ENCODE results near the gene NECTIN1. TPM values are rescaled to one million over a fixed set of nuclear protein-coding genes. Genes with fewer than 3 reads are reported as not detected.

NECTIN1 gene
- total RNA-seq, 1 experiment from 2014 or later = 23.8 TPM

DNA sequence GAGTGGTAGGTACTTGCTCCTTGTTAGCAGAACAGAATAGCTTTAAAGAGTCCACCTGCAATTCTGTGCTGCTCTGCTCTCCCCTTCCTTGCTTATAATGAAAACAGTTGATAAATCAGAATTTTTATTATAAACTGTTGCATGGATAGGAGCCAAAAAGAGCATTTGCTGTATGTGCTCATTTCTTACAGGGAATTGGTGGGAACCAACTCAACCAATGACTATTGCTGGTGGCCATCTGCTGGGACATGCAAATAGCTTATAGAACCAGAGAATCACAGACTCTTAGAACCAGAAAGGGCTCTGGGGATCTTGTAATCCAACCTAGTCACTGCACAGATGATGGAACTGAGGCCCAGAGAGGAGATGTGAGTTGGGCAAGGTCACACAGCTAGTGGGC lies 43.1 kb upstream of the NECTIN1 start (continued):
- TF ChIP-seq, protein P1, sequence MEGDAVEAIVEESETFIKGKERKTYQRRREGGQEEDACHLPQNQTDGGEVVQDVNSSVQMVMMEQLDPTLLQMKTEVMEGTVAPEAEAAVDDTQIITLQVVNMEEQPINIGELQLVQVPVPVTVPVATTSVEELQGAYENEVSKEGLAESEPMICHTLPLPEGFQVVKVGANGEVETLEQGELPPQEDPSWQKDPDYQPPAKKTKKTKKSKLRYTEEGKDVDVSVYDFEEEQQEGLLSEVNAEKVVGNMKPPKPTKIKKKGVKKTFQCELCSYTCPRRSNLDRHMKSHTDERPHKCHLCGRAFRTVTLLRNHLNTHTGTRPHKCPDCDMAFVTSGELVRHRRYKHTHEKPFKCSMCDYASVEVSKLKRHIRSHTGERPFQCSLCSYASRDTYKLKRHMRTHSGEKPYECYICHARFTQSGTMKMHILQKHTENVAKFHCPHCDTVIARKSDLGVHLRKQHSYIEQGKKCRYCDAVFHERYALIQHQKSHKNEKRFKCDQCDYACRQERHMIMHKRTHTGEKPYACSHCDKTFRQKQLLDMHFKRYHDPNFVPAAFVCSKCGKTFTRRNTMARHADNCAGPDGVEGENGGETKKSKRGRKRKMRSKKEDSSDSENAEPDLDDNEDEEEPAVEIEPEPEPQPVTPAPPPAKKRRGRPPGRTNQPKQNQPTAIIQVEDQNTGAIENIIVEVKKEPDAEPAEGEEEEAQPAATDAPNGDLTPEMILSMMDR (IDR thresholded peaks at IDR 0.05 in 2 of 3, conservative IDR thresholded peaks at IDR 0.05 in 1 of 3; ENCODE audit: borderline replicate concordance in 1 of 3, insufficient read depth in 1 of 3, low read depth in 2 of 3, low read length in 2 of 3) = no peak

DNA sequence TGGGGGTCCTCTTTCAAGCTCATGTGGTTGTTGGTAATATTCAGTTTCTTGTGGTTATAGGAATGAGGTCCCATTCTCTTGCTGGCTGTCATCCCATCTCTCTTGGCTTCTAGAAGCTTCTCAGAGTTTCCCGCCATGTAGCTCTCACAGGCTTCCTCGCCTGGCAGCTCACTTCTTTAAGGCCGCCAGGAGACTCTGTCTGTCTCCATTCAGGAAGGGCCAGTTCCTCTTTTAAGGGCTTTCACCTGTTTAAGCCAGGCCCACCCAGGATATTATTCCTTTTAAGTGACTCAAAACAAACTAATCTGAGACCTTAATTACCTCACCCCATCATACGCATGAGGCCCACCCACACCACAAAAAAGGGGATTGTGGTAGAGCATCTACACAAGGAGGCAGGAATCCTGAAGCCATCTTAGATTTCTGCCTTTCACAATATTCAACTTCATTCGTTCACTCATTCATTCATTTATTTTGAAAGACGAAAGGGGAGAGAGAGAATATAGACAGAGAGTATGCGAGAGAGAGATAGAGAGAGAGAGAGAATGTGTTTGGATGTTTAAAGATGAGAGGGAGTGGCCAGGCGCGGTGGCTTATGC lies 42.3 kb upstream of the NECTIN1 start:
- Histone ChIP-seq H3K4me3 (replicated peaks in 1 of 2; ENCODE audit: low read depth in 1 of 2, low read length in 2 of 2) (no peak overlapping the region), H3K36me3 (ENCODE audit: control insufficient read depth in 1 of 2, insufficient read depth in 2 of 2, low read length in 2 of 2) (no peaks in the 10 kb centered on the region), H3K79me2 (ENCODE audit: insufficient read depth, low read length) (no peaks in the 10 kb centered on the region), H3K9me3 (ENCODE audit: control insufficient read depth in 1 of 2, insufficient read depth in 1 of 2, low read depth in 1 of 2, low read length in 2 of 2) (no peaks in the 10 kb centered on the region), H4K20me1 (ENCODE audit: insufficient read depth) (no peaks in the 10 kb centered on the region), H3K27ac (ENCODE audit: low read depth, low read length) (no peak overlapping the region), H3K9me2 (ENCODE audit: insufficient read depth) (no peaks in the 10 kb centered on the region), H3K27me3 (ENCODE audit: insufficient read depth, low read length) (peaks cover 13% of the 10 kb centered on the region), H3K4me1 (ENCODE audit: control insufficient read depth in 1 of 2, insufficient read depth in 2 of 2, low read length in 2 of 2) (no peaks in the 10 kb centered on the region), H3K9ac (ENCODE audit: low read length) (no peak overlapping the region), H2AFZ (ENCODE audit: low read depth, low read length, poor library complexity, severe bottlenecking) (no peak overlapping the region), H3K4me2 (ENCODE audit: low read length) (no peak overlapping the region)
- intact Hi-C loops (cut with micrococcal nuclease) = no loop called here
- no peak for TF ChIP-seq ELF1 (IDR thresholded peaks at IDR 0.05; ENCODE audit: borderline replicate concordance, low read depth)
- no peak for TF ChIP-seq SRF (IDR thresholded peaks at IDR 0.05; ENCODE audit: low read depth)
- no peak for TF ChIP-seq SIN3A (IDR thresholded peaks at IDR 0.05; ENCODE audit: low read depth)
- TF ChIP-seq CEBPB (IDR thresholded peaks at IDR 0.05; ENCODE audit: low read depth) = no peak
- no peak for TF ChIP-seq TCF7L2 (IDR thresholded peaks at IDR 0.05; ENCODE audit: borderline replicate concordance, extremely low read depth, insufficient read depth, insufficient read length)
- TF ChIP-seq, protein P2, sequence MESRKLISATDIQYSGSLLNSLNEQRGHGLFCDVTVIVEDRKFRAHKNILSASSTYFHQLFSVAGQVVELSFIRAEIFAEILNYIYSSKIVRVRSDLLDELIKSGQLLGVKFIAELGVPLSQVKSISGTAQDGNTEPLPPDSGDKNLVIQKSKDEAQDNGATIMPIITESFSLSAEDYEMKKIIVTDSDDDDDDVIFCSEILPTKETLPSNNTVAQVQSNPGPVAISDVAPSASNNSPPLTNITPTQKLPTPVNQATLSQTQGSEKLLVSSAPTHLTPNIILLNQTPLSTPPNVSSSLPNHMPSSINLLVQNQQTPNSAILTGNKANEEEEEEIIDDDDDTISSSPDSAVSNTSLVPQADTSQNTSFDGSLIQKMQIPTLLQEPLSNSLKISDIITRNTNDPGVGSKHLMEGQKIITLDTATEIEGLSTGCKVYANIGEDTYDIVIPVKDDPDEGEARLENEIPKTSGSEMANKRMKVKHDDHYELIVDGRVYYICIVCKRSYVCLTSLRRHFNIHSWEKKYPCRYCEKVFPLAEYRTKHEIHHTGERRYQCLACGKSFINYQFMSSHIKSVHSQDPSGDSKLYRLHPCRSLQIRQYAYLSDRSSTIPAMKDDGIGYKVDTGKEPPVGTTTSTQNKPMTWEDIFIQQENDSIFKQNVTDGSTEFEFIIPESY (IDR thresholded peaks at IDR 0.05; ENCODE audit: extremely low read depth, insufficient replicate concordance, low read length) = no peak
- TF ChIP-seq CBX3 (IDR thresholded peaks at IDR 0.05; ENCODE audit: low read depth) = no peak
- TF ChIP-seq EZH2 (IDR thresholded peaks at IDR 0.05) = no peak
- no peak for TF ChIP-seq JUND (IDR thresholded peaks at IDR 0.05)
- TF ChIP-seq FOSL1 (IDR thresholded peaks at IDR 0.05; ENCODE audit: low read depth) = no peak
- TF ChIP-seq, protein P3, sequence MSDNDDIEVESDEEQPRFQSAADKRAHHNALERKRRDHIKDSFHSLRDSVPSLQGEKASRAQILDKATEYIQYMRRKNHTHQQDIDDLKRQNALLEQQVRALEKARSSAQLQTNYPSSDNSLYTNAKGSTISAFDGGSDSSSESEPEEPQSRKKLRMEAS (IDR thresholded peaks at IDR 0.05) = no peak
- no peak for TF ChIP-seq YY1 (IDR thresholded peaks at IDR 0.05; ENCODE audit: extremely low read depth, insufficient replicate concordance, low read depth, low read length)
- no peak for TF ChIP-seq SP1 (IDR thresholded peaks at IDR 0.05; ENCODE audit: low read depth)
- no peak for TF ChIP-seq ZNF274 (IDR thresholded peaks at IDR 0.05; ENCODE audit: low read depth, low read length)
- TF ChIP-seq EGR1 (IDR thresholded peaks at IDR 0.05; ENCODE audit: low read depth) = no peak
- no TSS peak for BruUV-seq (replicated peaks)
- no peak for DNase-seq (ENCODE audit: low read depth, low spot score)
- no peak for ATAC-seq
- POLR2A ChIA-PET = no interaction called here
- CTCF ChIA-PET = no interaction called here
- RAD21 ChIA-PET (ENCODE audit: low non-redundant PET in 1 of 2, low total read pairs in 2 of 2, uncharacterized antibody in 2 of 2, unreplicated experiment in 2 of 2) = no interaction called here

Measured in HCT116 (cell line).